NCI-H510A treated with DMSO at 0.1 percent for 48 hours (cell line): Measurements from ENCODE around the gene CACNG8.

Experiments
- DNase-seq: peaks from one replicate; lab custom pipeline; 2025; lab: John Stamatoyannopoulos, UW

Gene CACNG8

GRCh38 chr19:53961523-53962356, 997 bp upstream of the CACNG8 start:
- DNase-seq: no peak

GRCh38 chr19:53965091-53965490, 2.4 kb downstream of the CACNG8 start:
- no peak for DNase-seq

- DNase-seq: no peak
Measured at GRCh38 chr19:53966931-53967330, 4.2 kb downstream of the CACNG8 start.

- no peak for DNase-seq
Measured at GRCh38 chr19:53969366-53969765, 6.6 kb downstream of the CACNG8 start.

GRCh38 chr19:53971673-53972072, 8.9 kb downstream of the CACNG8 start:
- no peak for DNase-seq

- no peak for DNase-seq
Measured at GRCh38 chr19:53977429-53977990, 14.8 kb downstream of the CACNG8 start.

GRCh38 chr19:53977991-53978731, 15.4 kb downstream of the CACNG8 start:
- no peak for DNase-seq

GRCh38 chr19:53978975-53979801, 16.5 kb downstream of the CACNG8 start:
- no peak for DNase-seq

- DNase-seq: no peak
Measured at GRCh38 chr19:53980539-53981375, 18.0 kb downstream of the CACNG8 start.

- no peak for DNase-seq
Measured at GRCh38 chr19:53981376-53981951, 18.7 kb downstream of the CACNG8 start.

GRCh38 chr19:53982001-53982451, 19.3 kb downstream of the CACNG8 start:
- no peak for DNase-seq

GRCh38 chr19:53982611-53983010, 19.9 kb downstream of the CACNG8 start:
- DNase-seq: no peak

GRCh38 chr19:53983457-53984289, 20.9 kb downstream of the CACNG8 start:
- DNase-seq: no peak

- no peak for DNase-seq
Measured at GRCh38 chr19:53985863-53986262, 23.1 kb downstream of the CACNG8 start.

- no peak for DNase-seq
Measured at GRCh38 chr19:53988981-53989380, 26.2 kb downstream of the CACNG8 start.

- DNase-seq: no peak
Measured at GRCh38 chr19:53989600-53990533, 27.1 kb downstream of the CACNG8 start.

- DNase-seq: no peak
Measured at GRCh38 chr19:53991224-53992113, 28.7 kb downstream of the CACNG8 start, which contains the start of gene CACNG6. TSS of gene CACNG6 (plus strand) at chr19:53991637. CDS start at chr19:53992878, 1,241 bp downstream.
